Stimulated activated CD4-positive, alpha-beta T cell treated with anti-CD3 and anti-CD28 coated beads, Interleukin-12 subunit alpha, Interleukin-12 subunit beta, amount 100 ng/mL, for 48 hours (primary cell): ENCODE data around the gene LYPD6B.
A peak's percentile ranks its signal among the peaks of the same experiment; 100 is the strongest.

Experiments
- DNase-seq, 3 donors: peaks; one replicate each; pipeline ENCODE4 v3.0.0-alpha.2; 2020; ENCODE audit warnings: low read depth in 2 of 3, low spot score in 1 of 3

The LYPD6B gene

GRCh38 chr2:149039213-149039724, 770 bp downstream of the LYPD6B start:
- no peak for DNase-seq

GRCh38 chr2:149040451-149040850, 2.0 kb downstream of the LYPD6B start:
- DNase-seq: peak; percentile 24 to 59 (median 45)

GRCh38 chr2:149041482-149041881, 3.0 kb downstream of the LYPD6B start:
- no peak for DNase-seq

GRCh38 chr2:149042881-149043280, 4.4 kb downstream of the LYPD6B start:
- DNase-seq: no peak

- no peak for DNase-seq
Measured at GRCh38 chr2:149044500-149044899, 6.0 kb downstream of the LYPD6B start.

- no peak for DNase-seq
Measured at GRCh38 chr2:149047118-149047517, 8.6 kb downstream of the LYPD6B start.

GRCh38 chr2:149049142-149049541, 10.6 kb downstream of the LYPD6B start:
- DNase-seq: no peak

- DNase-seq: no peak
Measured at GRCh38 chr2:149050188-149050587, 11.7 kb downstream of the LYPD6B start.

GRCh38 chr2:149055751-149056150, 17.3 kb downstream of the LYPD6B start:
- DNase-seq: no peak

GRCh38 chr2:149056541-149057255, 18.2 kb downstream of the LYPD6B start:
- no peak for DNase-seq

GRCh38 chr2:149057401-149057800, 18.9 kb downstream of the LYPD6B start:
- no peak for DNase-seq

- DNase-seq: no peak
Measured at GRCh38 chr2:149058936-149059335, 20.4 kb downstream of the LYPD6B start.

GRCh38 chr2:149059822-149060221, 21.3 kb downstream of the LYPD6B start:
- DNase-seq: no peak

GRCh38 chr2:149061133-149061745, 22.7 kb downstream of the LYPD6B start:
- DNase-seq: no peak

GRCh38 chr2:149062531-149062930, 24.0 kb downstream of the LYPD6B start:
- no peak for DNase-seq

GRCh38 chr2:149063177-149063576, 24.7 kb downstream of the LYPD6B start:
- DNase-seq: no peak

GRCh38 chr2:149064365-149064841, 25.9 kb downstream of the LYPD6B start:
- DNase-seq: no peak

- no peak for DNase-seq
Measured at GRCh38 chr2:149064856-149065630, 26.5 kb downstream of the LYPD6B start.

- no peak for DNase-seq
Measured at GRCh38 chr2:149068225-149068995, 29.9 kb downstream of the LYPD6B start.

GRCh38 chr2:149068996-149069888, 30.7 kb downstream of the LYPD6B start:
- peak in 1 of 3 donors; percentile 7 for DNase-seq
